ENCODE measurements around the gene EFHD2. TPM values are rescaled to one million over a fixed set of nuclear protein-coding genes. Genes with fewer than 3 reads are reported as not detected.

EFHD2 gene
- total and polyA plus RNA-seq, 2 donors, result 36.3 to 62.3 TPM

DNA sequence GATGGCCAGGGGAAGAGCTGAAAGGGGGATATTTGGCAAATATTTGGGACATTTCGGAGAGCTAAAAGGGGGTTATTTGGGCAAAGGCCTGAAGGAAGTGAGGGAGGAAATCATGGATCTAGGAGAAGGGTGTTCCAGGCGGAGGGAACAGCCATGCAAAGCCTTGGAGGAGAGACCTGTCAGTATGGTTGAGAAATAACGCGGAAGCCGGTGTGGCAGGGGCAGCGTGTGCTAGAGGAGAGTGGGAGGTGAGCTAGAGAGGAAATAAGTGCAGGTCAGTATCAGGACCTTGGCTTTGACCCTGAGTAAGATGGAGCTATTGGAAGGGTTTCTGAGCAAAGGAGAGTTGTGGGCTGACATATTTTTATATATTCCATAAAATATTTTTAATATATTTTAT, 31.6 kb downstream of the EFHD2 start:
- peaks cover 0 to 1% of the 10 kb centered on the region in 2 donors for H3K27me3 ChIP-seq (ENCODE audit: control insufficient read depth in 2 of 2, insufficient read depth in 1 of 2, low read length in 1 of 2)
- 96% methylated on average over 6 of the region's 6 CpGs for WGBS

DNA sequence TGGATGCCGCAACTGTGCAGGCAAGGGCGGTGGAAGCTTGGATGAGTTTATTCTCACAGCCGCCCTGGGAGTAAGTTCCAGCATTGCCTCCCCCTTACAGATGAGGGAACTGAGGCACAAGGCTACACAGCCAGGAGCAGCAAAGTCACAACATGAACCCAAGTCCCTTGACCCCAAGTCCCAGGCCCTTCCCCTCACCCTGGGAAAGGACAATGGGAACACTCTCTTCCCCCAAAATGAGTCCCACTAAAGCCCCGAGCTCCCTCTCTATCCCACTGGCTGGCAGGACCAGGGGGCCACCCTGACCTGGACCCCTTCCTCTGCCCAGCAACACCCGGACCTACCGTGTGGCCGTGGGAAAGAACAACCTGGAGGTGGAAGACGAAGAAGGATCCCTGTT, 32.4 kb downstream of the EFHD2 start:
- Histone ChIP-seq H3K36me3 (ENCODE audit: control insufficient read depth in 2 of 2, insufficient read depth in 2 of 2, low read length in 1 of 2) (no peaks in the 10 kb centered on the region), H3K4me1 (ENCODE audit: control insufficient read depth in 2 of 2, insufficient read depth in 2 of 2, low read length in 2 of 2) (no peaks in the 10 kb centered on the region), H3K27me3 (ENCODE audit: control insufficient read depth in 2 of 2, insufficient read depth in 1 of 2, low read length in 1 of 2) (peaks cover 0 to 5% of the 10 kb centered on the region in 2 donors), H3K9me3 (ENCODE audit: control insufficient read depth in 2 of 2, insufficient read depth in 1 of 2, low read length in 1 of 2) (no peaks in the 10 kb centered on the region), H3K27ac (ENCODE audit: low read depth in 1 of 2, low read length in 1 of 2) (no peak overlapping the region), H3K4me3 (ENCODE audit: low read length in 2 of 2) (no peak overlapping the region)
- DNase-seq (ENCODE audit: low read depth in 6 of 9, low spot score in 9 of 9), result no peak
- 97% methylated on average over 8 of the region's 8 CpGs for WGBS

More for the DNA sequence above, 31.6 kb downstream of the EFHD2 start:
- H3K36me3 ChIP-seq (ENCODE audit: control insufficient read depth in 2 of 2, insufficient read depth in 2 of 2, low read length in 1 of 2), result no peaks in the 10 kb centered on the region
- H3K4me3 ChIP-seq (ENCODE audit: low read length in 2 of 2), result no peak overlapping the region
- H3K4me1 ChIP-seq (ENCODE audit: control insufficient read depth in 2 of 2, insufficient read depth in 2 of 2, low read length in 2 of 2), result no peaks in the 10 kb centered on the region
- no peaks in the 10 kb centered on the region for H3K9me3 ChIP-seq (ENCODE audit: control insufficient read depth in 2 of 2, insufficient read depth in 1 of 2, low read length in 1 of 2)
- no peak for DNase-seq (ENCODE audit: low read depth in 6 of 9, low spot score in 9 of 9)
- no peak overlapping the region for H3K27ac ChIP-seq (ENCODE audit: low read depth in 1 of 2, low read length in 1 of 2)

DNA sequence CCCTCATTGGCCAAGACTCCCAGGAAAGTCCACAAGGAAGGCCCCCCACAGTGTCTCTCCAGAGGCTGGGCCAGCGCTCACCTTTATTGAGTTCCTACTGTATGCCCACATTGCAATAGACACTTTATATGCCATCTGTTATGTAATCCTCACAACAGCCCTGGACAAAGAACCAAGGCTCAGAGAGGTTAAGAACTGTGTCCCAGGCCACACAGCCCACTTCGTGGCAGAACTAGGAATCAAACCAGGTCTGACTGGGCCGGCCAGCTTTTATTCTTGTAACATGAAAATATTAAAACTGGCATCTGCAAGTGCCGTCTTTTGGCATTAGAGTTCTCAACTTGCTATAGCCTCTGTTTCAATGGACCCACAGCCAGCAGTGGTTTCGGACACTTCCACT, 33.1 kb downstream of the EFHD2 start:
- no peak for DNase-seq (ENCODE audit: low read depth in 6 of 9, low spot score in 9 of 9)
- Histone ChIP-seq H3K36me3 (ENCODE audit: control insufficient read depth in 2 of 2, insufficient read depth in 2 of 2, low read length in 1 of 2) (no peaks in the 10 kb centered on the region), H3K9me3 (ENCODE audit: control insufficient read depth in 2 of 2, insufficient read depth in 1 of 2, low read length in 1 of 2) (no peaks in the 10 kb centered on the region), H3K27ac (ENCODE audit: low read depth in 1 of 2, low read length in 1 of 2) (no peak overlapping the region), H3K4me3 (ENCODE audit: low read length in 2 of 2) (no peak overlapping the region), H3K4me1 (ENCODE audit: control insufficient read depth in 2 of 2, insufficient read depth in 2 of 2, low read length in 2 of 2) (no peaks in the 10 kb centered on the region), H3K27me3 (ENCODE audit: control insufficient read depth in 2 of 2, insufficient read depth in 1 of 2, low read length in 1 of 2) (peaks cover 0 to 5% of the 10 kb centered on the region in 2 donors)
- WGBS, result 97% methylated on average over 5 of the region's 5 CpGs

DNA sequence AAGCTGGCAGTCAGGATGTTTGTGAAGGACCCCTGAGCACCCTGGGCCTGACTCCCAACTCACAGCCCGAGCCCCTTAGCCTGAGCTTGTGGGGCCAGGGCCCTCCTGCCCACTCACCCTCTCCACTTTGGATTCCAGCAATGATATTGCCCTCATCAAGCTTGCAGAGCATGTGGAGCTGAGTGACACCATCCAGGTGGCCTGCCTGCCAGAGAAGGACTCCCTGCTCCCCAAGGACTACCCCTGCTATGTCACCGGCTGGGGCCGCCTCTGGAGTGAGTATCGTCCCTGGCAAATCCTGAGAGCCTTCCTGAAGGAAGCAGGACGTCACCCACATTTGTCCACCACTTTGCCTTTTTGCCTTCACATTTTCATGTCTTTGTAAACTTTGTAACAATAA, 33.6 kb downstream of the EFHD2 start:
- Histone ChIP-seq H3K4me1 (ENCODE audit: control insufficient read depth in 2 of 2, insufficient read depth in 2 of 2, low read length in 2 of 2) (no peaks in the 10 kb centered on the region), H3K4me3 (ENCODE audit: low read length in 2 of 2) (no peak overlapping the region), H3K9me3 (ENCODE audit: control insufficient read depth in 2 of 2, insufficient read depth in 1 of 2, low read length in 1 of 2) (no peaks in the 10 kb centered on the region), H3K27ac (ENCODE audit: low read depth in 1 of 2, low read length in 1 of 2) (no peak overlapping the region), H3K36me3 (ENCODE audit: control insufficient read depth in 2 of 2, insufficient read depth in 2 of 2, low read length in 1 of 2) (no peaks in the 10 kb centered on the region), H3K27me3 (ENCODE audit: control insufficient read depth in 2 of 2, insufficient read depth in 1 of 2, low read length in 1 of 2) (peaks cover 0 to 5% of the 10 kb centered on the region in 2 donors)
- WGBS, result 89% methylated on average over 5 of the region's 5 CpGs
- DNase-seq (ENCODE audit: low read depth in 6 of 9, low spot score in 9 of 9), result no peak

DNA sequence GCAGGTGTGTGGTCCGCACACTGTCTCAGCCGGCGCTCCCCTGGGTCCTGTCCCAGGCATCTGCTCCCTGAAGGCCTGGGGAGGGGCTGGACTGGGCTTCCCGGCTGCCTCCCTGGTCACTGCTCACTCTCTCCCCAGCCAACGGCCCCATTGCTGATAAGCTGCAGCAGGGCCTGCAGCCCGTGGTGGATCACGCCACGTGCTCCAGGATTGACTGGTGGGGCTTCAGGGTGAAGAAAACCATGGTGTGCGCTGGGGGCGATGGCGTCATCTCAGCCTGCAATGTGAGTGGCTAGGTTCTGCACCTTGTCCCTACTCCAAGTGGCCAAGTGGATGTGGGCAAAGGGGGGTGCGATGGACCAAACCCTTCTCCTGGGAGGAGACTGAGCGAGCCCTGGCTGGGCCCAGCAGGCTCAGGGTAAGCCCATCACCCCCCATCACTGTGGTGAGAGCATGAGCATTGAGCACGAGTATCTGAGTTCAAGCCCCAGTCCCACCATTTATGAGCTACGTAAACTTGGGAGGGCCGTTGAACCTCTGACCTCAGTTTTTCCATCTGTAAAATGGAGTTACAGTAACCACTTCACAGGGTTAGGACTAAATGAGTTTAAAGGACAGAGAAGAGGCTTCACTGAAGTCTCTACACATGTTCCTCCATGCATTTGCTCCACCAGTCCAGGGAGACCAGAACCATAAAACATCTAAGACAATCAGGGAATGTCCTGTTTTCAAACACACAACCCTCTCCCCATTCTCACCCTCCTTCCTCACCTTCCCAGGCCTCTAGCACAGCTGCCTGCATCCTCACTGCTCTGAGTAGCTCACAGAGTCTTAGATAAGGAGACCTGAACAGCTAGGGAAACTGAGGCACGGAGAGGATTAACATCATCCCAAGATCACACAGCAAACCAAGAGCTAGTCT, 35.0 kb downstream of the EFHD2 start:
- Histone ChIP-seq H3K27ac (ENCODE audit: low read depth in 1 of 2, low read length in 1 of 2) (no peak overlapping the region), H3K4me1 (ENCODE audit: control insufficient read depth in 2 of 2, insufficient read depth in 2 of 2, low read length in 2 of 2) (no peaks in the 10 kb centered on the region), H3K36me3 (ENCODE audit: control insufficient read depth in 2 of 2, insufficient read depth in 2 of 2, low read length in 1 of 2) (no peaks in the 10 kb centered on the region), H3K9me3 (ENCODE audit: control insufficient read depth in 2 of 2, insufficient read depth in 1 of 2, low read length in 1 of 2) (no peaks in the 10 kb centered on the region), H3K4me3 (ENCODE audit: low read length in 2 of 2) (no peak overlapping the region), H3K27me3 (ENCODE audit: control insufficient read depth in 2 of 2, insufficient read depth in 1 of 2, low read length in 1 of 2) (peaks cover 0 to 5% of the 10 kb centered on the region in 2 donors)
- no peak for DNase-seq (ENCODE audit: low read depth in 6 of 9, low spot score in 9 of 9)
- WGBS, result 94% methylated on average over 17 of the region's 17 CpGs

DNA sequence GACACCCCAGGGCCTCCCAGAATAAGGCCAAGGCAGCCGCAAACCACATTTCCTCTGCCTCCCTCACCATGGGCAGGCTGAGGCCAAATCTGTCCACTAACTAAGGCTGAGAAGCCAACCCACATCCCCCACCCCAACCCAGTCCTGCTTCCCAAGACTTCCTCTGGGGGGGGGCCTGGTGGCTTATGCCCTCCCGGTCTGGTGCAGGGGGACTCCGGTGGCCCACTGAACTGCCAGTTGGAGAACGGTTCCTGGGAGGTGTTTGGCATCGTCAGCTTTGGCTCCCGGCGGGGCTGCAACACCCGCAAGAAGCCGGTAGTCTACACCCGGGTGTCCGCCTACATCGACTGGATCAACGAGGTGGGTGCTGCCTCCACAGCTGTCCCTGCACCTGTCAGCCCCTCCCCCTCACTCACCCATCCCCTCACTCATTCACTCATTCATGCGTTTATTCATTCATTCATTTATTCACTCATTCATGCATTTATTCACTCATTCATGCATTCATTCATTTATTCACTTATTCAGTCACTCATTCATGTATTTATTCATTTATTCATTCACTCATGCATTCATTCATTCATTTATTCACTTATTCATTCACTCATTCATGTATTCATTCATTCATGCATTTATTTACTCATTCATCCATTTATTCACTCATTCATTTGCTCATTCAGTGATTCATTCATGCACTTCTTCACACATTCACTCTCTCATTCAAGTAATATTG, 35.9 kb downstream of the EFHD2 start:
- Histone ChIP-seq H3K4me3 (ENCODE audit: low read length in 2 of 2) (no peak overlapping the region), H3K36me3 (ENCODE audit: control insufficient read depth in 2 of 2, insufficient read depth in 2 of 2, low read length in 1 of 2) (no peaks in the 10 kb centered on the region), H3K9me3 (ENCODE audit: control insufficient read depth in 2 of 2, insufficient read depth in 1 of 2, low read length in 1 of 2) (no peaks in the 10 kb centered on the region), H3K27me3 (ENCODE audit: control insufficient read depth in 2 of 2, insufficient read depth in 1 of 2, low read length in 1 of 2) (peaks cover 0 to 5% of the 10 kb centered on the region in 2 donors), H3K4me1 (ENCODE audit: control insufficient read depth in 2 of 2, insufficient read depth in 2 of 2, low read length in 2 of 2) (no peaks in the 10 kb centered on the region), H3K27ac (ENCODE audit: low read depth in 1 of 2, low read length in 1 of 2) (no peak overlapping the region)
- WGBS, result 63% methylated on average over 14 of the region's 14 CpGs
- DNase-seq (ENCODE audit: low read depth in 6 of 9, low spot score in 9 of 9), result no peak

DNA sequence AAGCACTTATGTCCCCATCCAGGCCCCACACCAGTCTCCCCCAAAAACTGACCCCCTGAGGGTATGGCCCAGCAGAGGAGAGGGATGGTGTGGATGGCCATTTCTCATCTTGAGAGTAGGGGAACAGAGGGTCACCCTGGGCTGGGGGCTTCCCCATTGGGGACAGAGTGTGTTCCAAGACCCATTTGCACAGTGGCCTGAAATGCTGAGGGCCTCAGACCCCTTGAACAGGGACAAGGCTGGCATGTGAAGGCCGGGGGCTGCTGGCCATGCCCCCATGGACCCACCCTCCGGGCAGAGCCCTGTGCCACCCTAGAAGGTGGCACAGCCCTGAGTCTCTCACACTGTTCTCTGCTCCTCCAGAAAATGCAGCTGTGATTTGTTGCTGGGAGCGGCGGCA, 36.5 kb downstream of the EFHD2 start:
- H3K9me3 ChIP-seq (ENCODE audit: control insufficient read depth in 2 of 2, insufficient read depth in 1 of 2, low read length in 1 of 2), result no peaks in the 10 kb centered on the region
- WGBS, result 91% methylated on average over 4 of the region's 4 CpGs
- no peak overlapping the region for H3K27ac ChIP-seq (ENCODE audit: low read depth in 1 of 2, low read length in 1 of 2)
- DNase-seq (ENCODE audit: low read depth in 6 of 9, low spot score in 9 of 9), result no peak
- no peak overlapping the region for H3K4me3 ChIP-seq (ENCODE audit: low read length in 2 of 2)
- no peaks in the 10 kb centered on the region for H3K36me3 ChIP-seq (ENCODE audit: control insufficient read depth in 2 of 2, insufficient read depth in 2 of 2, low read length in 1 of 2)
- H3K4me1 ChIP-seq (ENCODE audit: control insufficient read depth in 2 of 2, insufficient read depth in 2 of 2, low read length in 2 of 2), result no peaks in the 10 kb centered on the region
- peaks cover 0 to 5% of the 10 kb centered on the region in 2 donors for H3K27me3 ChIP-seq (ENCODE audit: control insufficient read depth in 2 of 2, insufficient read depth in 1 of 2, low read length in 1 of 2)

DNA sequence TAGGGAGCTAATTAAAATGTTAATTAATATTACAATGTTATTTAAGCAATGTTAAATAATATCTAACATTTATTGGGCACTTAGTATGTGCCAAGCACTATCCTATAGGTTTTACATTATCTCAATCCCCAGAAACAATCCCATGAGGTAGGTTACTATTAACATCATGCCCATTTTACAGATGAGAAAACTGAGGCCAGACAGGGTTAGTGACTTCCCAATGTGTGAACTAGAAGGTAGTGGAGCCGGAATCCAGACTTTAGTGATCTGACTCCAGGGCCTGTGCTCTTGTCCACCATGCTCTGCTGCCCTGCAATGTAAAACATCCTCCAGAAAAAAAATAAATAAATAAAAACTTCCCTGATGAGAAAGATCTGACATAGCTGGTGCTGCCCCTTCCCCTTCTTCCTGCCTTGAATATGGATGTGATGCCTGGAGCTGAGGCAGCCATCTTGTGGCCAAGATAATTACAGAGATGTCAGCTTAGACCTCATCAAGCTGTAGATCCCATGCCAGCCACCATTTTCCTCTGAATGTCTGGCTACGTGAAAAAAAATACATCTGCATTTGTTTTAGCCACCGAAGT, 39.3 kb downstream of the EFHD2 start:
- no peaks in the 10 kb centered on the region for H3K9me3 ChIP-seq (ENCODE audit: control insufficient read depth in 2 of 2, insufficient read depth in 1 of 2, low read length in 1 of 2)
- no peak for DNase-seq (ENCODE audit: low read depth in 6 of 9, low spot score in 9 of 9)
- no peaks in the 10 kb centered on the region for H3K4me1 ChIP-seq (ENCODE audit: control insufficient read depth in 2 of 2, insufficient read depth in 2 of 2, low read length in 2 of 2)
- H3K4me3 ChIP-seq (ENCODE audit: low read length in 2 of 2), result no peak overlapping the region
- H3K27ac ChIP-seq (ENCODE audit: low read depth in 1 of 2, low read length in 1 of 2), result no peak overlapping the region
- 96% methylated on average over 3 of the region's 3 CpGs for WGBS
- H3K27me3 ChIP-seq (ENCODE audit: control insufficient read depth in 2 of 2, insufficient read depth in 1 of 2, low read length in 1 of 2), result peaks cover 0 to 5% of the 10 kb centered on the region in 2 donors
- H3K36me3 ChIP-seq (ENCODE audit: control insufficient read depth in 2 of 2, insufficient read depth in 2 of 2, low read length in 1 of 2), result no peaks in the 10 kb centered on the region

DNA sequence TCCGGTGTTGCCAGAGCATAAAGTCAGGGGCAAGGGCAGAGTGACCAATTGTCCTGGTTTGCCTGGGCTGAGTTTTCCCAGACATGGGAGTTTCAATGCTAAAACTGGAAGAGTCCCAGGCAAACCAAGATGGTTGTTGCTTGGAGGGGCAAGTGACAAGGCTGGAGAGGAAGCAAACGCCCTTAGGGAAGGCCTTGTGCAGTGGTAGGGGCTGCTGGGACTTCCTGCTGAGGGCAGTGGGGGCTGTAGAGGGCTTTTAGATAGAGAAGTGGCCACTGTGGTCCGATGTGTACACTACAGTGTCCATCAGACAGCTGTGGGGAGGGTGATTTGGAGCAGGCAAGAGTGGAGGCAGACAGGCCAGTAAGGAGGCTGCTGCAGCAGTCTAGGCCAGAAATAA, 39.9 kb downstream of the EFHD2 start:
- Histone ChIP-seq H3K4me3 (ENCODE audit: low read length in 2 of 2) (no peak overlapping the region), H3K9me3 (ENCODE audit: control insufficient read depth in 2 of 2, insufficient read depth in 1 of 2, low read length in 1 of 2) (no peaks in the 10 kb centered on the region), H3K27ac (ENCODE audit: low read depth in 1 of 2, low read length in 1 of 2) (no peak overlapping the region), H3K27me3 (ENCODE audit: control insufficient read depth in 2 of 2, insufficient read depth in 1 of 2, low read length in 1 of 2) (peaks cover 0 to 5% of the 10 kb centered on the region in 2 donors), H3K4me1 (ENCODE audit: control insufficient read depth in 2 of 2, insufficient read depth in 2 of 2, low read length in 2 of 2) (no peaks in the 10 kb centered on the region), H3K36me3 (ENCODE audit: control insufficient read depth in 2 of 2, insufficient read depth in 2 of 2, low read length in 1 of 2) (no peaks in the 10 kb centered on the region)
- WGBS, result 65% methylated on average over 3 of the region's 3 CpGs
- DNase-seq (ENCODE audit: low read depth in 6 of 9, low spot score in 9 of 9), result no peak
